ENCODE results near the gene LTC4S. TPM values are rescaled to one million over a fixed set of nuclear protein-coding genes. Genes with fewer than 3 reads are reported as not detected.
"Not testable (repeated sequence)": the region's sequence is repeated elsewhere in the genome, so short reads cannot be mapped to it uniquely, and the experiment has no call there.

Gene LTC4S, protein sequence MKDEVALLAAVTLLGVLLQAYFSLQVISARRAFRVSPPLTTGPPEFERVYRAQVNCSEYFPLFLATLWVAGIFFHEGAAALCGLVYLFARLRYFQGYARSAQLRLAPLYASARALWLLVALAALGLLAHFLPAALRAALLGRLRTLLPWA
- polyA plus RNA-seq (2011; rRNA removed) (0.49 and 0.88 TPM in 2 replicates), polyA minus RNA-seq (2011; rRNA and poly(A)+ RNA removed) (0.33 TPM in 1 of 2 replicates, not detected in the other)

- DNase-seq (ENCODE audit: low read depth) = no peak
- TF ChIP-seq, protein P1, sequence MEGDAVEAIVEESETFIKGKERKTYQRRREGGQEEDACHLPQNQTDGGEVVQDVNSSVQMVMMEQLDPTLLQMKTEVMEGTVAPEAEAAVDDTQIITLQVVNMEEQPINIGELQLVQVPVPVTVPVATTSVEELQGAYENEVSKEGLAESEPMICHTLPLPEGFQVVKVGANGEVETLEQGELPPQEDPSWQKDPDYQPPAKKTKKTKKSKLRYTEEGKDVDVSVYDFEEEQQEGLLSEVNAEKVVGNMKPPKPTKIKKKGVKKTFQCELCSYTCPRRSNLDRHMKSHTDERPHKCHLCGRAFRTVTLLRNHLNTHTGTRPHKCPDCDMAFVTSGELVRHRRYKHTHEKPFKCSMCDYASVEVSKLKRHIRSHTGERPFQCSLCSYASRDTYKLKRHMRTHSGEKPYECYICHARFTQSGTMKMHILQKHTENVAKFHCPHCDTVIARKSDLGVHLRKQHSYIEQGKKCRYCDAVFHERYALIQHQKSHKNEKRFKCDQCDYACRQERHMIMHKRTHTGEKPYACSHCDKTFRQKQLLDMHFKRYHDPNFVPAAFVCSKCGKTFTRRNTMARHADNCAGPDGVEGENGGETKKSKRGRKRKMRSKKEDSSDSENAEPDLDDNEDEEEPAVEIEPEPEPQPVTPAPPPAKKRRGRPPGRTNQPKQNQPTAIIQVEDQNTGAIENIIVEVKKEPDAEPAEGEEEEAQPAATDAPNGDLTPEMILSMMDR (IDR thresholded peaks at IDR 0.05; ENCODE audit: insufficient read depth, low read depth, low read length) = no peak
- ChIA-PET CTCF (interaction anchor here (0.7 to 1.3 kb wide), 2 partner anchors 9 to 30 kb away, joined by 4 to 6 read pairs; no protein-coding TSS in a partner anchor), POLR2A (no interaction called here)
- H3K27me3 ChIP-seq (ENCODE audit: control insufficient read depth, insufficient read depth, low read length) = no peaks in the 10 kb centered on the region
- H3K36me3 ChIP-seq (ENCODE audit: control insufficient read depth, insufficient read depth, low read length) = peaks cover 12% of the 10 kb centered on the region
- no peak within 1 kb of the TSS for H3K4me3 ChIP-seq (ENCODE audit: low read depth, low read length)
Observed at GRCh38 chr5:179793468-179794139, at the start of gene LTC4S. TSS of gene LTC4S (plus strand) at chr5:179793986. CDS start at chr5:179794081, 95 bp downstream.

DNA sequence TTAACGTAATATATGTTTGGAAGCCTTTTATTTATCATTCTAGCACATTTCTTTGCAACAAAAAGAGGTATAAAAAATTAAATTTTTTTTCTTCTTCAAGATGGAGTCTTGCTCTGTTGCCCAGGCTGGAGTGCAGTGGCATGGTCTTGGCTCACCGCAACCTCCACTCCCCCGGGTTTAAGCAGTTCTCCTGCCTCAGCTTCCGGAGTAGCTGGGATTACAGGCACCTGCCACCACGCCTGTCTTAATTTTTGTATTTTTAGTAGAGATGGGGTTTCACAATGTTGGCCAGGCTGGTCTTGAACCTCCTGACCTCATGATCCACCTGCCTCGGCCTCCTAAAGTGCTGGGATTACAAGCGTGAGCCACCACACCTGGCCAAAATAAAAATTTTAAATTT lies 49.7 kb upstream of the LTC4S start:
- DNase-seq (ENCODE audit: low read depth); H3K4me3 ChIP-seq (ENCODE audit: low read depth, low read length); H3K27me3 ChIP-seq (ENCODE audit: control insufficient read depth, insufficient read depth, low read length); H3K36me3 ChIP-seq (ENCODE audit: control insufficient read depth, insufficient read depth, low read length); POLR2A ChIA-PET: not testable (repeated sequence)
- CTCF ChIA-PET = interaction anchor here (0.9 to 2.0 kb wide), 3 partner anchors 15 to 19 kb away, joined by 3 to 9 read pairs (median 3); no protein-coding TSS in a partner anchor

DNA sequence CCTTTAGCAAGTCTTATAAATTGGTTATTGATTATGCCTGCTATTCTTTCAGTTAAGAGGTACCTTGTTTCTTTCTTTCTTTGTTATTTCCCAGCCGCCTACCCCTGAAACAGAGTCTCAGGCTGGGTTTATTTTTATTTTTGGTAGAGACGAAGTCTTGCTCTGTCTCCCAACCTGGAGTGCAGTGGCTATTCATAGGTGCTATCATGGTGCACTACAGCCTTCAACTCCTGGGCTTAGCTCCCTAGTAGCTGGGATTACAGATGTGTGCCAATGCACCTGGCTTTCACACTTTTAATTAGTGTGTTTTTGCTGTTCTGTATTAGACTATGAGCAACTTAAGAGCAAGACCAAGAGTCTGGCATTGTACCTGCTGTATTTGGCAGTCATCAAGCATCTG lies 46.9 kb upstream of the LTC4S start:
- H3K4me3 ChIP-seq (ENCODE audit: low read depth, low read length) = no peak overlapping the region
- ChIA-PET CTCF (no interaction called here), POLR2A (no interaction called here)
- no peak for DNase-seq (ENCODE audit: low read depth)
- H3K36me3 ChIP-seq (ENCODE audit: control insufficient read depth, insufficient read depth, low read length) = 0 out of 2 replicates have a peak, but pooled peaks cover 2% of the 10 kb centered on the region
- no peaks in the 10 kb centered on the region for H3K27me3 ChIP-seq (ENCODE audit: control insufficient read depth, insufficient read depth, low read length)
- TF ChIP-seq, protein P1 (IDR thresholded peaks at IDR 0.05; ENCODE audit: insufficient read depth, low read depth, low read length) = no peak

DNA sequence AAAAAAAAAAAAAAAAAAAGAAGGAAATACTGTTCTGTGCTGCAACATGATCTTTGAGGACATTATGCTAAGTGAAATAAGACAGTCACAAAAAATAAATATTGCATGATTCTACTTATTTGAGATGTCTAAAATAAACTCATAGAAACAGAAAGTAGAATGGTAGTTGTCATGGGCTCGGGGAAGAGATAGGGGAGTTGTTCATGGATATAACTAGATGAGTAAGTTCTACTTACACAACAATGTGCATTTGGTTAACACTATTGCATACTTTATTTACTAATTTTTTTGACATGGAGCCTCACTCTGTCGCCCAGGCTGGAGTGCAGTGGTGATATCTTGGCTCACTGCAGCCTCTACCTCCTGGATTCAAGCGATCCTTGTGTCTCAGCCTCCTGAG lies 46.0 kb upstream of the LTC4S start:
- DNase-seq (ENCODE audit: low read depth) = no peak
- ChIA-PET CTCF (no interaction called here), POLR2A (no interaction called here)
- Histone ChIP-seq H3K4me3 (ENCODE audit: low read depth, low read length) (no peak overlapping the region), H3K36me3 (ENCODE audit: control insufficient read depth, insufficient read depth, low read length) (0 out of 2 replicates have a peak, but pooled peaks cover 2% of the 10 kb centered on the region), H3K27me3 (ENCODE audit: control insufficient read depth, insufficient read depth, low read length) (no peaks in the 10 kb centered on the region)
- TF ChIP-seq, protein P1 (IDR thresholded peaks at IDR 0.05; ENCODE audit: insufficient read depth, low read depth, low read length) = no peak

DNA sequence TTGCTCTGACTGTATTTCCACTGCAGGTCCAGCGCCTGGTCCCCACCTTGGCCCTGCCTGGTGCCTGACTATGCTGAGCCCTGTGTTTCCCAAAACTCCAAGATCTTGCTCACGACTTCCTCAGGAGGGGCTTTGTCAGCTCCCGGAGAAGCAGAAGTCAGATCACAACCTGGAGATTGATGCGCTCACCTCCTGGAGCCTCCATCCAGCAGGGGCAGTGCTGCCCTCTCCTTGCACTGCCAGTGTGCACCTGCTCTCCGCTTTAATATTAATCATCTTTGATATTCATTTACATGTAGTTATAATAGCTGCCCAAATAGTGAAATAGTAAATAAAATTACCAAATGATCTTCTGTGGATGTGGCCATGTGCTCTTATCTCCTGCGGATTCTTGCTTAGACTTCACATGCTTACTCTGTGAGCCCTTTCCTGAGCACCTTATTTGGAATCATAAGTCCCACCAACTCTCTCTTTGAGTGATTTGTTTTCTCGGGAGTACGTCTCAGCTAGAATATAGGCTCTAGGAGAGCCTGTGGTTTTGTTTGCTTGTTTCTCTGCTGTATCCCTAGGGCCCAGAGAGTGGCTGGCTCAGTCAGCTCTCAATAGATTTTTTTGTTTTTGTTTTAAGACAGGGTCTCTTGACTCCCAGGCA lies 43.8 kb upstream of the LTC4S start:
- no peak for DNase-seq (ENCODE audit: low read depth)
- no peak overlapping the region for H3K4me3 ChIP-seq (ENCODE audit: low read depth, low read length)
- no peaks in the 10 kb centered on the region for H3K27me3 ChIP-seq (ENCODE audit: control insufficient read depth, insufficient read depth, low read length)
- TF ChIP-seq, protein P1 (IDR thresholded peaks at IDR 0.05; ENCODE audit: insufficient read depth, low read depth, low read length) = no peak
- CTCF ChIA-PET = interaction anchor here (1.3 to 1.9 kb wide), 2 partner anchors 10 to 13 kb away, joined by 4 to 7 read pairs; no protein-coding TSS in a partner anchor
- 0 out of 2 replicates have a peak, but pooled peaks cover 2% of the 10 kb centered on the region for H3K36me3 ChIP-seq (ENCODE audit: control insufficient read depth, insufficient read depth, low read length)
- POLR2A ChIA-PET = no interaction called here
